Fibroblast of mammary gland (primary cell): ENCODE measurements around the gene UTP11.

Experiments
- DNase-seq: peaks from one replicate; pipeline ENCODE4 v3.0.0-alpha.2; 2010; ENCODE audit warnings: low read depth
- H3K4me3 ChIP-seq: 2 replicates; pipeline ENCODE4 v1.5.1; 2011; ENCODE audit warnings: low read depth, mild to moderate bottlenecking, low read length, moderate library complexity; ENCODE audit not compliant: control insufficient read depth
- TF ChIP-seq, protein P1 (sequence below): conservative IDR thresholded peaks from 2 replicates; pipeline ENCODE4 v1.5.1; 2011; ENCODE audit warnings: low read depth, low read length, inconsistent platforms; ENCODE audit not compliant: control insufficient read depth, insufficient read depth

The UTP11 gene

DNA sequence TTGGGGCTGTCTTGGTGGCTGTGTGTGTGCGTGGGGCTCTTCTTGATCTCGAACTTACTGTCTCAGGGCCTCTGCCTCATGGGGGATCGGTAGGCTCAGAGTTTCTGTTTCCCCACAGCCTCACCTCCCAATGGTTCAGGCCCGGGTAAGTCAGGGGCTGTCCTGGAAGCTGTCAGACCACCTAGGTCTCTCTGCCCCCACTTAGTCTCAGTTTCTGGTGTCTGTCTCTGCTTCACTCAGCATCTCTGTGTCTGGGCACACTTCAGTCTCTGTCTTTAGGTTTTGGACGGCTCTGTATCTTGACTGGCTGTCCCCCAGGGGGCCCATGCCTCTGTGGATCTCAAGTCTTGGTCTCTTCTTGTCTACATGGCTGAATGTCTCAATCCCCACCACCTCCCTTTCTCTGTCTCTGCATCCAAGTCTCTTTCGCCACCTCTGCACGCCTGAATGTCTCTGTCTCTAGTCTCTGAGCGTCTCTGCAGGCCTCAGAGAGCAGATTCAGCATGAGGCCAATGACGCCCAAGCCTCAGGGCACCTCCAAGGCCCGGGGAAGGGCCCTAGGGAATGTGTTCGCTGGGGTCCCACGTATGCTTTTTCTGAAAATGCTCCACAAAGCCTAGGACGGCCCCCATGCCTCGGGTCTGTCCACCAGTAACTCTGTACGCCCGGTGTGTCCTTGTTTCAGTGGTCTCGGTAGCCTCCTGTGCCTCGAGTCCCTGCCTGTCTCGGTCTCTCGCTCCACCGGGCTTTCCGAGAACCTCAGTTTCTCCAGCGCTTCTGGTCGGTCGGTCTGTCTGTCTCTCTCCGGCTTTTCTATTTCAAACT lies 8.0 kb upstream of the UTP11 start:
- TF ChIP-seq, protein P1, sequence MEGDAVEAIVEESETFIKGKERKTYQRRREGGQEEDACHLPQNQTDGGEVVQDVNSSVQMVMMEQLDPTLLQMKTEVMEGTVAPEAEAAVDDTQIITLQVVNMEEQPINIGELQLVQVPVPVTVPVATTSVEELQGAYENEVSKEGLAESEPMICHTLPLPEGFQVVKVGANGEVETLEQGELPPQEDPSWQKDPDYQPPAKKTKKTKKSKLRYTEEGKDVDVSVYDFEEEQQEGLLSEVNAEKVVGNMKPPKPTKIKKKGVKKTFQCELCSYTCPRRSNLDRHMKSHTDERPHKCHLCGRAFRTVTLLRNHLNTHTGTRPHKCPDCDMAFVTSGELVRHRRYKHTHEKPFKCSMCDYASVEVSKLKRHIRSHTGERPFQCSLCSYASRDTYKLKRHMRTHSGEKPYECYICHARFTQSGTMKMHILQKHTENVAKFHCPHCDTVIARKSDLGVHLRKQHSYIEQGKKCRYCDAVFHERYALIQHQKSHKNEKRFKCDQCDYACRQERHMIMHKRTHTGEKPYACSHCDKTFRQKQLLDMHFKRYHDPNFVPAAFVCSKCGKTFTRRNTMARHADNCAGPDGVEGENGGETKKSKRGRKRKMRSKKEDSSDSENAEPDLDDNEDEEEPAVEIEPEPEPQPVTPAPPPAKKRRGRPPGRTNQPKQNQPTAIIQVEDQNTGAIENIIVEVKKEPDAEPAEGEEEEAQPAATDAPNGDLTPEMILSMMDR = no peak
- H3K4me3 ChIP-seq = peak overlapping the region; percentile 92
- peak; percentile 20 for DNase-seq

DNA sequence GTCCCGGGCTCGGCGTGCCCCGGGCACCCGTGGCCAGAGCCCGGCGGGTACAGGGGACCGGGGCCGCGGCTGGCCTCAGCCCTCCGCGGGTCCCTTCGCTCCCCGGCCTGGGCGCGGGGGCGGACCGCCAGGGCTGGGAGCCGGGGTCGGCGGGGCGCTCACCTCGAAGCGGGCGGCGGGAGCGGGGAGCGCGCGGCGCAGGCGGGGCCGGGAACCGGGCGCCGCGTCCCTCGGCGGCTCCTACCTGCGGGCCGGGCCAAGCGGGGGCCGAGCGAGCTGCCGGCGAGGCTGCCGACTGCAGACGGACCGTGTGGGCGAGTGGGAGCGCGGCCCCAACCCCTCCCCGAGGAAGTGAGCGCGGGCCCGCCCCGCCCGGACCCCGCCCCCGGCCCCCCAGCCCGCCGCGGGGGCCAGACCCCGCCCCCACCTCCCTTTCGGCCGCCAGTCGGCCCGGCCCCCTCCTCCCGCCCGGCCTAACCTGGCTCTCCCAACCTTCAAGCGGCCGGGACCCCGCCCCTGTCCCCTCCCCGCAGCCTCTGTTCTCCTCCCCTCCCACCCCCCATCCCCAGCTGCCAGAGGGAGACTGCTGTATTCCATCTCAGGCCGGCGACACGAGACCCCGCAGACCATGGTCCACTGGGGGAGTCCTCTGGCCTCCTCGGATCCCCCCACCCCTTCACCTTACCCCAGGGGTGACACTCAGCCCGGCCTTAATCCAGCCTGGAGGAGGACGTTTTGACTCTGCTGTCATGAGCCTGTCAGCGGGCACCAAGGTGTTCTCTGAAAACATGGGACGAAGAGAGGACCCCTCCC lies 7.1 kb upstream of the UTP11 start, which contains the start of gene FHL3:
Gene FHL3, minus strand, starts transcription at position 320 of the 813 bp plus-strand sequence. CDS start 6,102 bp downstream, outside the sequence.
- DNase-seq = no peak
- peak within 1 kb of the TSS; percentile 92 for H3K4me3 ChIP-seq
- TF ChIP-seq, protein P1 = no peak

DNA sequence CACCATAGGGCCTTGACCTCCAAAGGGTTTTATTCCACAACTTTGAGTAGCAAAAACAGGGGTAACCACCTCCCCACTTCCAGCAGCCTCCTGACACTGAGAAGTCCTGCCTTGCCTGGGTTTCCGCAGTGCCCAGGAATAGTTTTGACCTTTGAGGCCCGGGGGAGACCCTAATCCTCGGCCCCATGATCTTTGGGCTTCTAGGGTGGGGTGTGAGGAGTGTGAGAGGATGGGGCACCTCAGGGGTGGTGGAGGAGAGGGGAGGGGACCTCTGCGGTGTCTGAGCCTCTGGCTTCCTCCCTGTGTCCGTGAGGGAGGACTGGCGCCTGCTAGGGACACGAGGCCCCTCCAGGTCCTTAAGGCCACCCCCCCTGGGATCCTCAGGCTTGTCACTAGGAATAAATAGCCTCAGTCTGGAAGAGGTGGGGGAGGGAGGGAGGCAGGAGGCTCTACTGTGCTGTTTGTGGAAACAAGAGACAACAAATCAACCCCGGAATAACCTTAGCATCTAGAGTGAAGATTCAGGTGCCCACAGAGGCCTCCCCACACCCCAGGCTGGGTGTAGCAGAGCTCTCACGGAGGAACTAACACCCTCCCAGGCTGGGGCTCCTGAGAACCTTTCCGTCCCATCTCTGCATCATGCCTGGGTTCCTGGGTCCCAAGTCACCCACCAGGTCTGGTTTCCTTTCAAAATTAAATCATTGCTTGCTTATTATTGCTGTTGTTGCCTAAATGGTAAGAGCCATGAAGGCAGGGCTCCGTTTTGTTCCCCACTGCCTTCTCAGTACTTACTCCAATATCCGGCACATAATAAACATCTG lies 6.3 kb upstream of the UTP11 start:
- DNase-seq = no peak
- TF ChIP-seq, protein P1 = no peak
- H3K4me3 ChIP-seq = no peak overlapping the region

DNA sequence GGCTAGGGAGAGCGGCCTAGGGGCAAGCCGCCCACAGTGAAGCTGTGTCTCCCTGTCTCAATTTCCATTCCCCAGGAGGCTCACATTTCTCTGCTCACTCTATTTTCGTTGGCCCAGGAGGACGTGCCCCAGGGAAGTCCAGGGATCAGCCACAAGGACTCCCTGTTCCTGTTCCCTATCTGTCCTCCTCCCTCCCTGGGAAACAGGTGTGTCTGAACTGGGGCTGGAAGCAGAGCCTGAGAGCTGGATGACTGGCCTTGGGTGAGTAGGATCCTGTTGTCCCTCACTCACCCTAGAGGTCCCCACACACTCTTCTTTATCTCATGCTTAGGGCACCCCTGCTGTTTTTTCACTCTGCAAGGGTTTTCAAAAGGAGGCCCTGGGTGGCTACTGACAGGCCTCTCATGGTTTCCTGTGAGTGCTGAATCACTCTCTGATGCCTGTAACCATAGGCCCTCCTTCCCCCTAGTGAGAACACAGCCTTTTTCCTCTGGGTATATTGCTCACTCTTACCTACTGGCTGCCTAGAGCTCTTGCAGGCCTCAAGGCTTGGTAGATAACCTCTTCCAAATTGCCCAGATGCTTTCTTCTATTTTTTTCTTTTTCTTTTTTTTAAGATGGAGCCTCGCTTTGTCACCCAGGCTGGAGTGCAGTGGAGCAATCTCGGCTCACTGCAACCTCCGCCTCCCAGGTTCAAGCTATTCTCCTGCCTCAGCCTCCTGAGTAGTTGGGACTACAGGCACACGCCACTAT lies 3.3 kb upstream of the UTP11 start:
- peak; percentile 85 for DNase-seq
- TF ChIP-seq, protein P1 = peak; percentile 2
- H3K4me3 ChIP-seq = no peak overlapping the region

DNA sequence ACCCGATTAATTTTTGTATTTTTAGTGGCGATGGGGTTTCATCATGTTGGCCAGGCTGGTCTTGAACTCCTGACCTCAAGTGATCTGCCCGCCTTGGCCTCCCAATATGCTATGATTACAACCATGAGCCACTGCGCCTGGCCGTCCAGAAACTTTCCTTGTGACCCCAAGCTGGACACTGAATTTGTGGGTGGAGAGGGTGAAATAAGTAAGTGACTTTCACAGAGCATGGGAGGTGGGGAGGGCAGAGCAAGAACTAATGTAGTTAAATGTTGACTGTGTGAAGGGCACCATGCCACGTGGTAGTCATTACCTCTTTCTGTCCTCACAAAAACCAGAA lies 2.7 kb upstream of the UTP11 start:
- TF ChIP-seq, protein P1 = no peak
- no peak overlapping the region for H3K4me3 ChIP-seq
- DNase-seq = no peak

DNA sequence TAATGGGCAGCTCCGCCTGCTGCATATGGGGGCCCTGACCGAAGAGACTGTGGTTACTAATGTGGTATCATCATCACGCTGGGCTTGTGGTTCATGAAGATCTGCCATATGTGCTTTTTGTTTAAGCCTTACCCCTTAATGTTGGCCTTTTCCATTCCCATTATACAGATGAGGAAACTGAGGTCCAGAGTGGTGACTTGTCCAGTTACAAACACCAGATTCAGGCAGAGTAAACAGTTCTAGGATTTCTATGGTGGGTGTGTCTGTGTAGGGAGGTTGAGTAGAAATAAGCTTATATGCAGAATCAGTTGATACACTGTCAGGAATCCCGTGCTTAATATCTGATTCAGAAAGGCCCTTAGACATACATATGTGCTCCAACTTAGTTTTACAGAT lies 691 bp downstream of the UTP11 start:
- H3K4me3 ChIP-seq = peak overlapping the region; percentile 97
- DNase-seq = no peak
- TF ChIP-seq, protein P1 = no peak
